ENCODE measurements around the gene ERCC6L2. TPM values are rescaled to one million over a fixed set of nuclear protein-coding genes. Genes with fewer than 3 reads are reported as not detected.

The ERCC6L2 gene
- total RNA-seq, 2 donors from 2014 or later, result 37.7 to 44.2 TPM

DNA sequence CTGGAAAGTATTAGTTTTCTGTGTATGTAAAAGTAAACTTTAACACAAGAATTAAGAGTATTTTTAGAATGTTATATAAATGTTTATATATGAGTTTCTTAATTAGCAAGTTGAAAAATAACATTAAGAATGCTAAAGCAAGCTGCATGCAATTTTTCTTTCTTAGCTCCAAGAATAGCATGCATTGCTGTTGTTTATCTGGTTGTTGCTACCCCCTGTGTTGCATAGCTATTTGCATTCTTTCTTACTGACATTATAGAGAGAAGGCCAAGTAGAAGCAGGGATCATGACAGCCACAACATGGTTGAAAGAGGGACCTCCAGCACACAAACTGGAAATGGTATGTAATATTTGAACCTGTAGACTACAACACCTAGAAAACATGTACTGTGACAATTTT is 94.8 kb downstream of the ERCC6L2 start:
- no peak overlapping the region for H3K4me3 ChIP-seq (ENCODE audit: low read length)
- no peaks in the 10 kb centered on the region for H3K4me1 ChIP-seq (ENCODE audit: control insufficient read depth, insufficient read depth, low read length)
- DNase-seq, result no peak
- H3K9ac ChIP-seq (ENCODE audit: extremely low read depth, low read length, poor library complexity, severe bottlenecking), result no peak overlapping the region
- H3K27me3 ChIP-seq (ENCODE audit: control insufficient read depth, insufficient read depth, low read length, poor library complexity, severe bottlenecking), result no peaks in the 10 kb centered on the region
- H3K36me3 Mint-ChIP-seq (ENCODE audit: low read depth), result peaks cover 37% of the 10 kb centered on the region
- H3K9me3 Mint-ChIP-seq, result no peaks in the 10 kb centered on the region
- H3K4me3 Mint-ChIP-seq, result no peak overlapping the region
- H3K27ac Mint-ChIP-seq, result no peak overlapping the region
- H3K36me3 ChIP-seq (ENCODE audit: control insufficient read depth, insufficient read depth, low read length), result peaks cover 56% of the 10 kb centered on the region
- no peaks in the 10 kb centered on the region for H3K9me3 ChIP-seq (ENCODE audit: control insufficient read depth, low read length)
- TF ChIP-seq, protein P1, sequence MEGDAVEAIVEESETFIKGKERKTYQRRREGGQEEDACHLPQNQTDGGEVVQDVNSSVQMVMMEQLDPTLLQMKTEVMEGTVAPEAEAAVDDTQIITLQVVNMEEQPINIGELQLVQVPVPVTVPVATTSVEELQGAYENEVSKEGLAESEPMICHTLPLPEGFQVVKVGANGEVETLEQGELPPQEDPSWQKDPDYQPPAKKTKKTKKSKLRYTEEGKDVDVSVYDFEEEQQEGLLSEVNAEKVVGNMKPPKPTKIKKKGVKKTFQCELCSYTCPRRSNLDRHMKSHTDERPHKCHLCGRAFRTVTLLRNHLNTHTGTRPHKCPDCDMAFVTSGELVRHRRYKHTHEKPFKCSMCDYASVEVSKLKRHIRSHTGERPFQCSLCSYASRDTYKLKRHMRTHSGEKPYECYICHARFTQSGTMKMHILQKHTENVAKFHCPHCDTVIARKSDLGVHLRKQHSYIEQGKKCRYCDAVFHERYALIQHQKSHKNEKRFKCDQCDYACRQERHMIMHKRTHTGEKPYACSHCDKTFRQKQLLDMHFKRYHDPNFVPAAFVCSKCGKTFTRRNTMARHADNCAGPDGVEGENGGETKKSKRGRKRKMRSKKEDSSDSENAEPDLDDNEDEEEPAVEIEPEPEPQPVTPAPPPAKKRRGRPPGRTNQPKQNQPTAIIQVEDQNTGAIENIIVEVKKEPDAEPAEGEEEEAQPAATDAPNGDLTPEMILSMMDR (conservative IDR thresholded peaks at IDR 0.05), result no peak
- H3K4me1 Mint-ChIP-seq, result no peaks in the 10 kb centered on the region
- H3K27me3 Mint-ChIP-seq (ENCODE audit: insufficient read depth), result no peaks in the 10 kb centered on the region
- H3K27ac ChIP-seq (ENCODE audit: low read depth, low read length), result no peak overlapping the region

DNA sequence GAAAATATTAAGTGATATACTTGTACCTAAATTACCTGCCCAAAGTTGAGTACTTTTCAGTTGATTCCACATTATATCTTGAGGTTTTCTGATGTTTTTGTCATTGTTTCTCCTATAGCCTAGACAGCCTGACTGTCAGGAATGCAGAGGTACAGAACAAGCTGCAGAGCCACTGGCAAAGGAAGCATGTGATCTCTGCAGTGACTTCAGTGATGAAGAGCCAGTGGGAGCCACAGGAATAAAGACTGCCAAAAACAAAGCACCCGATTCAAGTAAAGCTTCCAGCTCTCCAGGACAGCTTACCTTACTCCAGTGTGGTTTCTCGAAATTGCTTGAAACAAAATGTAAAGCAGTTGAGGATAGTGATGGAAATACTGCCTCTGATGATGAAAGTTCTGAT is 96.3 kb downstream of the ERCC6L2 start:
- Histone ChIP-seq H3K36me3 (ENCODE audit: control insufficient read depth, insufficient read depth, low read length) (peaks cover 43% of the 10 kb centered on the region), H3K4me3 (ENCODE audit: low read length) (no peak overlapping the region), H3K27ac (ENCODE audit: low read depth, low read length) (no peak overlapping the region), H3K9me3 (ENCODE audit: control insufficient read depth, low read length) (no peaks in the 10 kb centered on the region), H3K4me1 (ENCODE audit: control insufficient read depth, insufficient read depth, low read length) (no peaks in the 10 kb centered on the region), H3K9ac (ENCODE audit: extremely low read depth, low read length, poor library complexity, severe bottlenecking) (no peak overlapping the region), H3K27me3 (ENCODE audit: control insufficient read depth, insufficient read depth, low read length, poor library complexity, severe bottlenecking) (no peaks in the 10 kb centered on the region)
- Mint-ChIP-seq H3K36me3 (ENCODE audit: low read depth) (peaks cover 35% of the 10 kb centered on the region), H3K9me3 (no peaks in the 10 kb centered on the region), H3K4me3 (no peak overlapping the region), H3K27me3 (ENCODE audit: insufficient read depth) (no peaks in the 10 kb centered on the region), H3K4me1 (no peaks in the 10 kb centered on the region), H3K27ac (no peak overlapping the region)
- TF ChIP-seq, protein P1 (conservative IDR thresholded peaks at IDR 0.05), result no peak
- 80 to 87% methylated on average over 1 to 2 of the region's 2 CpGs for WGBS, 2 experiments (ENCODE audit: insufficient coverage in 1 of 2, insufficient read length in 1 of 2)
- no peak for DNase-seq

DNA sequence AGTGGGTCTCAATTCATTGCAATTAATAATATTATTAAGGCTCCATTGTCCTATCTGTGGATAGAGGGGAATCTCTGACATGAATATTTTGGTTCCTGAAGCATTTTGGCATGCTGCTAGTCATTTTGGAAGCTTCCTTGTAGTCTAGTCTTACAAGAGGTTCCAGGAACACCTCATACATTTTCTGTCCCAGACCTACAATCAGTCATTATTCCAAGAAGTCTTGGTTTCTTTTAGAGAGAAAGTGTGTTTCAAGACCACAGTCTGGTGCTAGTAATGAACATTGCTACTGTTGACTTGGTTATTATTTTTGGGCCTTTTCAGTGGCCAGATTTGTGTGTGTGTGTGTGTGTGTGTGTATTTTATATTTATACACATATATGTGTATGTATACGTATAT is 98.9 kb downstream of the ERCC6L2 start:
- TF ChIP-seq, protein P1 (conservative IDR thresholded peaks at IDR 0.05), result no peak
- Histone ChIP-seq H3K4me1 (ENCODE audit: control insufficient read depth, insufficient read depth, low read length) (no peaks in the 10 kb centered on the region), H3K27ac (ENCODE audit: low read depth, low read length) (no peak overlapping the region), H3K36me3 (ENCODE audit: control insufficient read depth, insufficient read depth, low read length) (peaks cover 56% of the 10 kb centered on the region), H3K4me3 (ENCODE audit: low read length) (no peak overlapping the region), H3K27me3 (ENCODE audit: control insufficient read depth, insufficient read depth, low read length, poor library complexity, severe bottlenecking) (no peaks in the 10 kb centered on the region), H3K9me3 (ENCODE audit: control insufficient read depth, low read length) (no peaks in the 10 kb centered on the region), H3K9ac (ENCODE audit: extremely low read depth, low read length, poor library complexity, severe bottlenecking) (no peak overlapping the region)
- no peaks in the 10 kb centered on the region for H3K9me3 Mint-ChIP-seq
- no peaks in the 10 kb centered on the region for H3K4me1 Mint-ChIP-seq
- no peak for DNase-seq
- H3K27me3 Mint-ChIP-seq (ENCODE audit: insufficient read depth), result no peaks in the 10 kb centered on the region
- H3K4me3 Mint-ChIP-seq, result no peak overlapping the region
- H3K27ac Mint-ChIP-seq, result no peak overlapping the region
- no CpG with 5 or more reads among the region's 1 CpG for WGBS, 2 experiments (ENCODE audit: insufficient coverage in 1 of 2, insufficient read length in 1 of 2)
- H3K36me3 Mint-ChIP-seq (ENCODE audit: low read depth), result peaks cover 32% of the 10 kb centered on the region
